Common myeloid progenitor, CD34-positive (primary cell): ENCODE measurements around the gene SLC24A1. TPM values are rescaled to one million over a fixed set of nuclear protein-coding genes. Genes with fewer than 3 reads are reported as not detected.

Experiments used
- CTCF ChIA-PET: fragments of 350-600 bp; sonication (Branson Sonifier 250); formaldehyde crosslinking; loops from one replicate; lab custom pipeline; 2021; ENCODE audit warnings: antibody characterized with exemption; lab: Charles Lee
- POLR2A ChIA-PET: fragments of 350-600 bp; sonication (Branson Sonifier 250); formaldehyde crosslinking; loops from one replicate; lab custom pipeline; 2021; ENCODE audit warnings: antibody characterized with exemption; lab: Charles Lee
- DNase-seq, 3 donors: peaks; one replicate each; pipeline versions ENCODE4 v3.0.0 to v3.0.0-alpha.2; 2013
- H3K27ac ChIP-seq, 2 experiments: 1 replicate in 1 of 2; 2 replicates in 1 of 2; pipeline ENCODE4 v1.7.0; 2013; ENCODE audit warnings: inconsistent platforms in 2 of 2, low read length in 2 of 2, mild to moderate bottlenecking in 2 of 2, low read depth in 1 of 2, moderate library complexity in 1 of 2; ENCODE audit not compliant: severe bottlenecking in 2 of 2, insufficient read depth in 1 of 2, poor library complexity in 1 of 2
- H3K27me3 ChIP-seq, 5 experiments: replicated peaks in 2 of 5; 1 replicate in 3 of 5; 2 replicates in 2 of 5; pipeline versions ENCODE4 v1.6.1 to v1.7.0; 2013; ENCODE audit warnings: low read length in 4 of 5, mild to moderate bottlenecking in 2 of 5, moderate library complexity in 2 of 5, inconsistent platforms in 1 of 5; ENCODE audit not compliant: insufficient read depth in 5 of 5, control insufficient read depth in 4 of 5
- H3K36me3 ChIP-seq, 4 experiments: 1 replicate in 2 of 4; 2 replicates in 2 of 4; pipeline versions ENCODE4 v1.6.1 to v1.7.0; 2013; ENCODE audit warnings: low read length in 3 of 4, control low read depth in 1 of 4, mild to moderate bottlenecking in 1 of 4; ENCODE audit not compliant: control insufficient read depth in 4 of 4, insufficient read depth in 4 of 4
- H3K4me1 ChIP-seq, 4 experiments: 1 replicate in 3 of 4; 2 replicates in 1 of 4; pipeline versions ENCODE4 v1.6.1 to v1.7.1; 2013; ENCODE audit warnings: low read length in 3 of 4, mild to moderate bottlenecking in 3 of 4, control low read depth in 1 of 4, inconsistent platforms in 1 of 4, moderate library complexity in 1 of 4; ENCODE audit not compliant: control insufficient read depth in 4 of 4, insufficient read depth in 4 of 4; ENCODE audit errors: control extremely low read depth in 1 of 4
- H3K4me3 ChIP-seq, 7 experiments: 1 replicate in 4 of 7; 2 replicates in 3 of 7; pipeline versions ENCODE4 v1.5.1 to v1.7.0; 2013; ENCODE audit warnings: mild to moderate bottlenecking in 7 of 7, low read length in 6 of 7, moderate library complexity in 6 of 7, inconsistent platforms in 2 of 7, low read depth in 2 of 7, control low read depth in 1 of 7; ENCODE audit not compliant: insufficient read depth in 4 of 7, control insufficient read depth in 1 of 7; ENCODE audit errors: extremely low read depth in 1 of 7
- H3K9me3 ChIP-seq, 5 experiments: 1 replicate in 4 of 5; 2 replicates in 1 of 5; pipeline versions ENCODE4 v1.6.1 to v1.7.1; 2013; ENCODE audit warnings: low read length in 4 of 5, mild to moderate bottlenecking in 2 of 5, inconsistent platforms in 1 of 5, low read depth in 1 of 5, moderate library complexity in 1 of 5; ENCODE audit not compliant: control insufficient read depth in 4 of 5, insufficient read depth in 2 of 5; ENCODE audit errors: control extremely low read depth in 1 of 5
- WGBS: methylation state at CpG from one replicate; pipeline ENCODE4 v1.1.5; 2013; ENCODE audit not compliant: insufficient coverage; 5-methylcytosine and 5-hydroxymethylcytosine counted together
- polyA plus RNA-seq: library from polyadenylated mRNA; unstranded; fragments of 120-200 nt; gene quantifications from one replicate; pipeline ENCODE4 v1.2.1, GENCODE V29; 2013

SLC24A1 gene
- 20.8 TPM for polyA plus RNA-seq

DNA sequence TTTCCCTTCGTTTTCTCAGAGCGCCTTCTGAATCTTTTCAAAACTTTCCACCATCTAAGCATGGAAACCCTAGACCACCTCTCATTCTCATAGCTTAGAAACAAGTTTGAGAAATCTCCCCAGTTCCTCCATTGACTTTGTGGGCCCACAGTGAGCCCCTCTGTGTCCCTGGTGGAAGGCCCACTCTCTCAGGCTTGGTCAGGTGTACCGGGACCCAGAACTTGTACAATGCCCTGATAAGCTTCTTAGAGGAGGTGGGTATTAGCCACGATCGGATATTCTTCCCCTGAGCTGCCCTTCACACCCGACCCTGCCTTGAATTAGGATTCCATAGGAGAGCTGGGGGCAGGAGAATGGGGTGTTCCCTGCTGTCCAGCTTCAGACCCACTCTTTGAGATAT lies at the start of gene SLC24A1:
Gene SLC24A1, plus strand, starts transcription at position 301 of the 400 bp plus-strand sequence. CDS start 2,143 bp downstream, outside the sequence.
- Histone ChIP-seq H3K27me3 (no peaks in the 10 kb centered on the region), H3K36me3 (peaks cover 0 to 20% (median 8%) of the 10 kb centered on the region in 4 experiments), H3K9me3 (no peaks in the 10 kb centered on the region), H3K4me3 (no peak within 1 kb of the TSS), H3K4me1 (no peaks in the 10 kb centered on the region), H3K27ac (no peak within 1 kb of the TSS)
- POLR2A ChIA-PET, result no interaction called here
- CTCF ChIA-PET, result interaction anchor here (1.1 to 1.7 kb wide), 4 partner anchors 11 to 26 kb away, joined by 3 to 4 read pairs (median 4); partner anchors contain the start of gene INTS14
- no peak for DNase-seq
- 100% methylated on average over 5 of the region's 6 CpGs for WGBS

DNA sequence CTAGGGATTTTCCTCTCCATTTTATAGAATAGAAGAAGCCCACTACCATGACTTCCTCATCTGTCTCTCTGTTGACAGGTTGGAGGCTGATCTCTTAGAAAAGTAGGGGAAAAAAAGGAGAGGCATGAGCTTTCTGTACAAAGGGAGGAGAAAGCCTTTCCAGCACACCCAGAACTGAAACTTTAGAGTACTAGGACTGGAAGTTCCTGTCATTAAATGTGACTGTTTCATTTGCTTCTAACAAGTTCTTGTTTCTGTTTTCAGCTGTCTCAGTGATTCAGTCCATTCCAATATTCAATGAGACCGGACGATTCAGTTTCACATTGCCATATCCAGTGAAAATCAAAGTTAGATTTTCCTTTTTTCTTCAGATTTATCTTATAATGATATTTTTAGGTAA lies 49.8 kb upstream of the SLC24A1 start:
- CTCF ChIA-PET, result no interaction called here
- POLR2A ChIA-PET, result no interaction called here
- peaks cover 12 to 59% (median 40%) of the 10 kb centered on the region in 4 experiments for H3K36me3 ChIP-seq
- WGBS, result no CpG with 5 or more reads among the region's 2 CpGs
- DNase-seq, result no peak
- no peak overlapping the region for H3K27ac ChIP-seq
- H3K4me1 ChIP-seq, result peaks cover 0 to 4% (median 1%) of the 10 kb centered on the region in 4 experiments
- H3K9me3 ChIP-seq, result peaks cover 0 to 2% (median 0%) of the 10 kb centered on the region in 5 experiments
- no peak overlapping the region for H3K4me3 ChIP-seq
- no peaks in the 10 kb centered on the region for H3K27me3 ChIP-seq

DNA sequence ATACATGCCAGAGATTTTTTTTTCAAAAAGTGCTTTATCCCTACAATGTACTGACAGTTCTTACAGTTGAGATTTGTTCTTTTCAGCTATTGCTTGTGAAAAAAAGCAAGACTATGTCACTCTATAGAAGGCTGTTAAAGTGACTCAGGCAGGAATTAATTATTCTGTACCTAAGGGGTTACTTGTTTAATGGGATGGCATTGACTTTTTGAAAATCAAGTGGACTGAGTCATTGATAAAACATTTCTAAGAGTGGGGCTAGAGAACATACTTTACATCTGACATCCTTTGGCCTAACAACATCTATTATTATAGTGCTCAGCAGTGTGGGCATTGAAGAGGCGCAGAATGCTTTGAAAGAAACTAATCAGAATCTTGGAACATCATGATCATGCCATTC lies 45.1 kb upstream of the SLC24A1 start:
- Histone ChIP-seq H3K27me3 (no peaks in the 10 kb centered on the region), H3K9me3 (no peaks in the 10 kb centered on the region), H3K4me3 (no peak overlapping the region), H3K36me3 (peaks cover 15 to 66% (median 25%) of the 10 kb centered on the region in 4 experiments), H3K4me1 (peaks cover 14 to 32% (median 28%) of the 10 kb centered on the region in 4 experiments), H3K27ac (no peak overlapping the region)
- DNase-seq, result no peak
- CTCF ChIA-PET, result interaction anchor here (0.8 to 1.3 kb wide), 3 partner anchors 14 to 22 kb away, joined by 3 read pairs; no protein-coding TSS in a partner anchor
- no CpG with 5 or more reads among the region's 1 CpG for WGBS
- POLR2A ChIA-PET, result no interaction called here

DNA sequence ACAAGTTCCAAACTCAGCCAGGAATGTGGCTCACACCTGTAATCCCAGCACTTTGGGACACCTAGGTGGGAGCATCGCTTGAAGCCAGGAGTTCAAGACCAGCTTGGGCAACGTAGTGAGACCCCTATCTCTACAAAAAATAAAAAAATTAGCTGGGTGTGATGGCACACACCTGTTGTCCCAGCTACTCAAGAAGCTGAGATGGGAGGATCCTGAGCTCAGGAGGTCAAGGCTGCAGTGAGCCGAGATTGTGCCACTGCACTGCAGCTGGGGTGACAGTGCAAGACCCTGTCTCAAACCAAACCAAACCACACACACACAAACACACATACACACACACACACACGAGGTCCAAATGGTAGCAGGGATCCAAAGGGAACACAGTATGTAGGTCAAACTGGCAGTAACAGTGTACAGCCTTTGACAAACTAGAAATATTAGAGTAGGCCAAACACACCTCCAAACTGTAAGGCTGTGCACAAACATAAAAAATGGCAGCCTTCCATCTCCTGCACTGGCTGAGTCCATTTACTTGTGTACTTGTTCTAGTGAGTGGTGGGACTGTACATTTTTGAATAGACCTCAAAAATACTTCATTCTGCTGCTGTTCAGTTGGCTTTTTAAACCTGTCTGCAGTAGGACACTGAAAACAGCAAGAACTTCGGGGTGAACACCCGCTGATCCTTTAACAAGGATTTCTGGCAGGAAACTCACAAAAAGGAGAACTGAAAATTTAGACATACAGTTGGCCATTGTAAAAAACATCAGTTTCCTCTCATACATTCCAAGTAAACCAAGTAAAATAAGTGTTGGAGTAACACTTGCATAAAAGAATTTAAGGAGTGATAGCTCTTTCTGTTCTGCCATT lies 44.4 kb upstream of the SLC24A1 start:
- CTCF ChIA-PET, result interaction anchor here (0.8 to 1.3 kb wide), 3 partner anchors 14 to 22 kb away, joined by 3 to 4 read pairs (median 3); no protein-coding TSS in a partner anchor

DNA sequence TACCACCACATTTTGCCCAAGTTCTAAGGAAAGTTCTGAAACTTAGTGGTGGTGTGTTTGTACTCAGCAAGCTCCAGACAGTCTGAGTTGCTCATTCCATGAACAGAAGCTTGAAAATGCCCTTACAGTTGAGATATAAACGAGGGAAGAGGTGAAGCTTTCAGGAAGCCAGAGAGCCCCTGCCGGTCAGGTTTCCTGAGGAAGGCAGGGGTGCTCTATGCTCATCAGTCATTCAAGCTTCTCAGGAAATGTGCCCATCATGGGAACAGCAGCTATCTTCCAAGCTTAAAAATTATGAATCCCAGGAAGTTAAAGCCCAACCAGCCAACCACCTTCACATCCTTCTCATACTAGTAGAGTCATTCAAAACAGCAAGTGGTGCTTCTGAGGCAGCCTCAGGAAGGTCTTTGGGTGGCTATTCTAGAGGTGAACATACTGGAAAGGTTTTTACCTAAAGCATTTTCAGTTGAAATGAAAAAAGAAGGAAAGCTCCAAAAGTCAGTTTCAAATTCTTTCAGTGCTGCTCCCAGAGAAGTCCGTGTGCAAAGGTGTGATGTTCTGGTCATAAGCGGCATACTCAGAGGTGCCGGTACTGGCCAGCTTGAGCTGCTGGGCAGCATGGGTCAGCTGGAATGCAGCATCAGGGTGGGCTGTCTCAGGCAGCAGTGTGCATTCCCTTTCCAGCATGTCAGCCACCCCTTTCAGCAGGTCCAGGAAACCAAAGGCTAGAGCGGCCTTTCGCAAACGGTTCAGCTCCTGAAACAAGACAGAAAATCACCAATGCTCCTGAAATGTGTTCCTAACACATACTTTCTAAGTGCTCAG lies 42.6 kb upstream of the SLC24A1 start:
- H3K4me3 ChIP-seq, result peak overlapping the region in 2 of 7 experiments; percentile 16 to 29
- ChIA-PET CTCF (interaction anchor here (1.0 to 2.2 kb wide), 3 partner anchors 12 to 31 kb away, joined by 3 to 5 read pairs (median 4); no protein-coding TSS in a partner anchor), POLR2A (no interaction called here)
- peak overlapping the region in 1 of 2 experiments; percentile 20 for H3K27ac ChIP-seq
- no peaks in the 10 kb centered on the region for H3K27me3 ChIP-seq
- H3K9me3 ChIP-seq, result no peaks in the 10 kb centered on the region
- H3K4me1 ChIP-seq, result peaks cover 25 to 41% (median 37%) of the 10 kb centered on the region in 4 experiments
- DNase-seq, result no peak
- H3K36me3 ChIP-seq, result peaks cover 15 to 74% (median 23%) of the 10 kb centered on the region in 4 experiments
- 72% methylated on average over 8 of the region's 8 CpGs for WGBS

More for the DNA sequence above, 44.4 kb upstream of the SLC24A1 start:
- 90% methylated on average over 1 of the region's 6 CpGs for WGBS
- peak in 2 of 3 donors; percentile 21 to 34 for DNase-seq
- no peaks in the 10 kb centered on the region for H3K27me3 ChIP-seq
- POLR2A ChIA-PET, result no interaction called here
- peak overlapping the region in 1 of 2 experiments; percentile 5 for H3K27ac ChIP-seq
- H3K36me3 ChIP-seq, result peaks cover 15 to 67% (median 23%) of the 10 kb centered on the region in 4 experiments
- peak overlapping the region in 1 of 7 experiments; percentile 10 for H3K4me3 ChIP-seq
- H3K9me3 ChIP-seq, result no peaks in the 10 kb centered on the region
- H3K4me1 ChIP-seq, result peaks cover 14 to 32% (median 28%) of the 10 kb centered on the region in 4 experiments

DNA sequence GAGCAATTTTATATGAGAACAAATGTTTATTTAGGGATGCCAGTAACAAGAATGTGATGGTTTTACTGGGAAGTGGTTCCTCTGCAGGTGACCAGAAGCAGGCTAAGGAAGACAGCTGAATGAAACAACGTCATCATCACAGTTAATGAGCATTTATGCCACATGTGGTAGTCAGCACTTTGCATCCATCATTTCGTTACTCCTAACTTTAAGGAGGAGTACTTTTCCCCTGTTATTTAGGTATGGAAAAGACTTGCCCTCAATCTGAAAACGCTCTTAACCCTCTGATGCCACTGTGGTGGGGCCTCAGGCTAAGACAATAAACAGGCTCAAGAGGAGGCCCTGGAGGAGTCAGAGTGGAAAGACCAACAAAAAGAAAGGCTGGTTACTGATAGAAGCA lies 42.0 kb upstream of the SLC24A1 start:
- H3K4me3 ChIP-seq, result no peak overlapping the region
- peaks cover 15 to 71% (median 24%) of the 10 kb centered on the region in 4 experiments for H3K36me3 ChIP-seq
- DNase-seq, result no peak
- 93% methylated on average over 3 of the region's 3 CpGs for WGBS
- no peak overlapping the region for H3K27ac ChIP-seq
- ChIA-PET CTCF (interaction anchor here (1.9 to 2.2 kb wide), 2 partner anchors 16 to 30 kb away, joined by 5 to 6 read pairs; no protein-coding TSS in a partner anchor), POLR2A (no interaction called here)
- H3K27me3 ChIP-seq, result no peaks in the 10 kb centered on the region
- peaks cover 30 to 45% (median 42%) of the 10 kb centered on the region in 4 experiments for H3K4me1 ChIP-seq
- no peaks in the 10 kb centered on the region for H3K9me3 ChIP-seq
